HG03135 (cell line): Measurements from ENCODE around the gene KRT3.

ENCODE experiments used
- ATAC-seq: cut with Tn5 transposase; IDR thresholded peaks from one replicate; pipeline ENCODE4 v1.9.1; 2021; ENCODE audit warnings: mild to moderate bottlenecking, moderate library complexity; ENCODE audit not compliant: unreplicated experiment

The KRT3 gene

GRCh38 chr12:52783563-52784316 is 12.2 kb downstream of the KRT3 start:
- no peak for ATAC-seq

- no peak for ATAC-seq
Measured at GRCh38 chr12:52782502-52782901, 13.4 kb downstream of the KRT3 start.

- no peak for ATAC-seq
Measured at GRCh38 chr12:52781399-52782082, 14.4 kb downstream of the KRT3 start.

GRCh38 chr12:52779914-52780313 is 16.0 kb downstream of the KRT3 start:
- ATAC-seq = no peak

- no peak for ATAC-seq
Measured at GRCh38 chr12:52778833-52779232, 17.1 kb downstream of the KRT3 start.

GRCh38 chr12:52777566-52777965 is 18.4 kb downstream of the KRT3 start:
- no peak for ATAC-seq

- ATAC-seq = no peak
Measured at GRCh38 chr12:52776913-52777395, 19.0 kb downstream of the KRT3 start, which contains the start of gene KRT76. Gene KRT76, minus strand, starts transcription at chr12:52777345. Its CDS starts 54 bp downstream, at chr12:52777291.

- no peak for ATAC-seq
Measured at GRCh38 chr12:52776435-52776834, 19.5 kb downstream of the KRT3 start.

- no peak for ATAC-seq
Measured at GRCh38 chr12:52774629-52775250, 21.2 kb downstream of the KRT3 start.

- no peak for ATAC-seq
Measured at GRCh38 chr12:52772772-52773171, 23.1 kb downstream of the KRT3 start.

- no peak for ATAC-seq
Measured at GRCh38 chr12:52772188-52772587, 23.7 kb downstream of the KRT3 start.

- ATAC-seq = no peak
Measured at GRCh38 chr12:52771505-52771904, 24.4 kb downstream of the KRT3 start.

- no peak for ATAC-seq
Measured at GRCh38 chr12:52771088-52771487, 24.8 kb downstream of the KRT3 start.

- no peak for ATAC-seq
Measured at GRCh38 chr12:52769946-52770345, 26.0 kb downstream of the KRT3 start.

GRCh38 chr12:52769354-52769753 is 26.6 kb downstream of the KRT3 start:
- no peak for ATAC-seq

GRCh38 chr12:52768479-52769200 is 27.3 kb downstream of the KRT3 start:
- no peak for ATAC-seq

- ATAC-seq = no peak
Measured at GRCh38 chr12:52767427-52767826, 28.5 kb downstream of the KRT3 start.

GRCh38 chr12:52767020-52767379 is 28.9 kb downstream of the KRT3 start:
- no peak for ATAC-seq

- no peak for ATAC-seq
Measured at GRCh38 chr12:52766351-52767019, 29.4 kb downstream of the KRT3 start.

- no peak for ATAC-seq
Measured at GRCh38 chr12:52765702-52766101, 30.2 kb downstream of the KRT3 start.

- ATAC-seq = no peak
Measured at GRCh38 chr12:52763991-52764390, 31.9 kb downstream of the KRT3 start.
